Right atrium auricular region (tissue), 2 donors: ENCODE measurements around the gene DCHS2. TPM values are rescaled to one million over a fixed set of nuclear protein-coding genes. Genes with fewer than 3 reads are reported as not detected.

ENCODE experiments used
- DNase-seq: peaks from one replicate; pipeline ENCODE4 v3.0.0-alpha.2; 2019; ENCODE audit warnings: low spot score
- H3K27ac ChIP-seq, 2 donors: fragments of 200-600 bp; sonication (generic); 1 replicate in 1 of 2; 2 replicates in 1 of 2; pipeline ENCODE4 v1.5.1; 2016 to 2019
- H3K27me3 ChIP-seq, 2 donors: fragments of 200-600 bp; sonication (generic); one replicate each; pipeline versions ENCODE4 v1.5.1 to v1.6.0; 2017 to 2019
- H3K36me3 ChIP-seq: fragments of 200-600 bp; sonication (generic); one replicate; pipeline ENCODE4 v1.5.1; 2016
- H3K4me1 ChIP-seq, 2 donors: fragments of 200-600 bp; sonication (generic); one replicate each; pipeline versions ENCODE4 v1.5.1 to v1.6.0; 2017 to 2019
- H3K4me3 ChIP-seq, 2 donors: fragments of 200-600 bp; sonication (generic); 1 replicate in 1 of 2; 2 replicates in 1 of 2; pipeline ENCODE4 v1.5.1; 2017 to 2019; ENCODE audit warnings: mild to moderate bottlenecking in 1 of 2, moderate library complexity in 1 of 2
- H3K9me3 ChIP-seq, 2 donors: fragments of 200-600 bp; sonication (generic); one replicate each; pipeline ENCODE4 v1.5.1; 2019
- CTCF ChIP-seq, 2 donors: fragments of 200-600 bp; sonication (generic); IDR thresholded peaks; one replicate each; pipeline ENCODE4 v1.5.1; 2019; ENCODE audit warnings: antibody characterized with exemption in 2 of 2
- total RNA-seq, 2 donors: library from RNA; depleted of rRNA; stranded (reverse); fragments of >200 nt; gene quantifications; one replicate each; pipeline ENCODE4 v1.1.0, GENCODE V29; 2016

The DCHS2 gene
- total RNA-seq, 2 donors from 2014 or later = 0.04 TPM; not detected in 1

GRCh38 chr4:154277172-154277571 lies 214.4 kb downstream of the DCHS2 start:
- no peak for DNase-seq
- no peak for TF ChIP-seq CTCF (IDR thresholded peaks at IDR 0.05)
- no peak overlapping the region for H3K27ac ChIP-seq

GRCh38 chr4:154276496-154276895 lies 215.1 kb downstream of the DCHS2 start:
- Histone ChIP-seq H3K36me3 (no peaks in the 10 kb centered on the region), H3K27ac (no peak overlapping the region), H3K9me3 (peaks cover 0 to 7% of the 10 kb centered on the region in 2 donors), H3K27me3 (no peaks in the 10 kb centered on the region), H3K4me1 (no peaks in the 10 kb centered on the region), H3K4me3 (no peak overlapping the region)
- DNase-seq = no peak
- TF ChIP-seq CTCF (IDR thresholded peaks at IDR 0.05) = no peak

More at GRCh38 chr4:154277172-154277571, 214.4 kb downstream of the DCHS2 start:
- Histone ChIP-seq H3K27me3 (no peaks in the 10 kb centered on the region), H3K4me3 (no peak overlapping the region), H3K9me3 (peaks cover 0 to 7% of the 10 kb centered on the region in 2 donors), H3K36me3 (no peaks in the 10 kb centered on the region), H3K4me1 (no peaks in the 10 kb centered on the region)

- Histone ChIP-seq H3K36me3 (no peaks in the 10 kb centered on the region), H3K27me3 (no peaks in the 10 kb centered on the region), H3K9me3 (no peaks in the 10 kb centered on the region), H3K4me3 (no peak overlapping the region), H3K27ac (no peak overlapping the region), H3K4me1 (no peaks in the 10 kb centered on the region)
- no peak for DNase-seq
- no peak for TF ChIP-seq CTCF (IDR thresholded peaks at IDR 0.05)
Observed at GRCh38 chr4:154254999-154255398, 236.6 kb downstream of the DCHS2 start.

GRCh38 chr4:154234576-154234975 lies 257.0 kb downstream of the DCHS2 start:
- Histone ChIP-seq H3K4me1 (no peaks in the 10 kb centered on the region), H3K27me3 (no peaks in the 10 kb centered on the region), H3K4me3 (no peak overlapping the region), H3K9me3 (no peaks in the 10 kb centered on the region), H3K36me3 (no peaks in the 10 kb centered on the region), H3K27ac (no peak overlapping the region)
- DNase-seq = no peak
- TF ChIP-seq CTCF (IDR thresholded peaks at IDR 0.05) = no peak

GRCh38 chr4:154231806-154232478 lies 259.7 kb downstream of the DCHS2 start:
- no peak for DNase-seq
- Histone ChIP-seq H3K4me3 (no peak overlapping the region), H3K4me1 (no peaks in the 10 kb centered on the region), H3K27ac (no peak overlapping the region), H3K36me3 (no peaks in the 10 kb centered on the region), H3K27me3 (no peaks in the 10 kb centered on the region), H3K9me3 (no peaks in the 10 kb centered on the region)
- no peak for TF ChIP-seq CTCF (IDR thresholded peaks at IDR 0.05)

GRCh38 chr4:154230723-154231122 lies 260.9 kb downstream of the DCHS2 start:
- Histone ChIP-seq H3K36me3 (no peaks in the 10 kb centered on the region), H3K27me3 (no peaks in the 10 kb centered on the region), H3K4me3 (no peak overlapping the region), H3K9me3 (no peaks in the 10 kb centered on the region), H3K27ac (no peak overlapping the region), H3K4me1 (no peaks in the 10 kb centered on the region)
- no peak for TF ChIP-seq CTCF (IDR thresholded peaks at IDR 0.05)
- DNase-seq = no peak
